GM18526 (cell line): ENCODE data around the gene ARV1.

Source experiments
- POLR2A ChIP-seq: IDR thresholded peaks from 3 replicates; pipeline ENCODE4 v1.6.1; 2011; ENCODE audit not compliant: insufficient read length; ENCODE audit errors: extremely low read depth

ARV1 gene

DNA sequence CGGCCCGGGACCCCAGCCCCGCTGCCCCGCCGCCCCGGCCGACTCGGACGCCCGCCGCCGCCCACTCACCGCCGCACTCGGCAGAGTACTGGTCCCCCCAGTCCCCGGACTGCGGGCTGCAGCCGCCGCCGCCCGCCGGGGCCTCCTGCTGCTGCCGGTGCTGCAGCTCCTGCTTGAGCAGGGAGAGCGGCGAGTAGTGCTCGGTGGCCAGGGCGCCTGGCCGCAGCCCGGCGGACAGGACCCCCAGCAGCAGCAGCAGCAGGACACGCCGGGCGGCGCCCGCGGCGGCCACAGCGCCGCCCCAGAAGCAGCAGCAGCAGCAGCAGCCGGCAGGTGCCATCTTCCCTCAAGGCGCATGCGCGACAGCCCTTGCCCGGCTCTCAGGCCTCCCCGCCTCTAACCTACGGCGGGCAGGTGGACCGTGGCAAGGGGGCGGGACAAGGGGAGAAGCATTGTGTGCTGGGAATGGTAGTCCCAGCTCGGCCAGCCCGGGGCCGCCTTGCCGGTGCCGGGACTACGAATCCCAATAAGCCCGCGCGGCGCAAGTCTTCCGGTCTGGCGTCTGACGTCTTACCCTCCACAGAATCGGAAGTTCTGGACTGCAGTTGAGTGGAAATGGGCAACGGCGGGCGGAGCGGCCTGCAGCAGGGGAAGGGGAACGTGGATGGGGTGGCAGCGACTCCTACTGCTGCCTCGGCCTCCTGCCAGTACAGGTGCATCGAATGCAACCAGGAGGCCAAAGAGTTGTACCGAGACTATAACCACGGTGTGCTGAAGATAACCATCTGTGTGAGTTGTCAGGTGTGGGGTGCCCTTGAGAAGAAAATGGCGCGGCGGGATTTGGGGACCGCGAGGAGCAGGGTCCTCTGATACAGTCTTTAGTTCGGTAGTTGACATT lies at the start of gene ARV1, which contains the start of gene TTC13:
TSS of gene ARV1 (plus strand) at position 604 of the 898 bp plus-strand sequence. CDS start at position 616, 12 bp downstream.
TSS of gene TTC13 (minus strand) at position 371 of the 898 bp plus-strand sequence. CDS start at position 340, 31 bp downstream.
- peak; percentile 82 for TF ChIP-seq POLR2A

DNA sequence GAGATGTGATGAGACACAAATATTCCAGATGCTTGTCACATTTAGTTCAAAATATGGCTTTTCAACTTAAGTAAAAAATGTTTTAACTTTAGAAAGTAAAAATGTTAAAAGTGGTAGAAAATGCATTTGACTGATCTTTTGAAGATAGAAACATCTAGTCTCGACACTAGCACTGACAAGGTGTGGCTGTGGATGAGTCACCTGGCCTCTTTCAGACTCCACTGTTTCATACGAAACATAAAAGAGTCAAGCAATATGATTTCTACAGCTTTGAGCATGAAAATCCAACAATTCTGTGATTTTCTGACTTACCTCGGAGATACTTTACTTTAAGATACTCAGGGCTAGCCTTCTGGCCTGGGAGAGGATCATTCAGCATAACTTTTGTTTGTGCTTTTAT lies 47.9 kb upstream of the ARV1 start:
- no peak for TF ChIP-seq POLR2A

DNA sequence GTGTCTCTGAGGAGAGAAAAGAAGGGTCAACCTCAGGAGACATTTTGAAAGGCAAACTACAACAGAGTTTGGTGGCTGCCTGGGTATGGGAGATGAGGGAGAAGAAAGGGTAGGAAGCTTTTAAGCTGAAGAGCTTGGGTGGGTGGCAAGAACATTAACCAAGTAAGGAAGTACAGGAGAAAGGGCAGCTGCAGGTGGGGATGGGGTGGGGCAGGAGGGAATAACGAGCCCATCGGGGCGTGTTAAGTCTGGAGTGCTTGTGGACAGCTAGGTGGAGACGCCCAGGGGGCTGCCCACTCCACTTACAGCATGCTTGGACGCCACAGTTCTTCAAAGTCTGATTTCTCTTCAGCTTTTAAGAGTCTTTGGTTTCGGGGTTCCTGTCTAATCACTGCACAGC lies 43.0 kb upstream of the ARV1 start:
- no peak for TF ChIP-seq POLR2A

DNA sequence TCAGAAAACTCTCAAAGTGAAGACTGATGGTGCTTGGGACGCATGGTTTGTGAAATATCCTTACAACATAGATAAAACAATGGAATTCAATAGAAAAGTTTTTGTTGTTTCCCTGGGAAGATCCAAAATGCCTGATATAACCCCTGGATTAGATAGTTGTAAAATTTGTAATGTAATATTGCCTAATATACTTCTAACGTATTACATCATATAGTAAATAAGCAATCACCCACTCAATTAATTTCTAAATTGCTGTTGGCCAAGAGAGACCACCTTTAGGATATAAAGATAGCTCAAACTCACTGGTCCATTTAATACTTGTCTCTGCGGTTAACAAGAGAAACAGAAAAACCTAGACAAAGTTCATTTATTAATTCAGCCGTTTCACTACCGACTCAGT lies 42.4 kb upstream of the ARV1 start:
- TF ChIP-seq POLR2A, result no peak

DNA sequence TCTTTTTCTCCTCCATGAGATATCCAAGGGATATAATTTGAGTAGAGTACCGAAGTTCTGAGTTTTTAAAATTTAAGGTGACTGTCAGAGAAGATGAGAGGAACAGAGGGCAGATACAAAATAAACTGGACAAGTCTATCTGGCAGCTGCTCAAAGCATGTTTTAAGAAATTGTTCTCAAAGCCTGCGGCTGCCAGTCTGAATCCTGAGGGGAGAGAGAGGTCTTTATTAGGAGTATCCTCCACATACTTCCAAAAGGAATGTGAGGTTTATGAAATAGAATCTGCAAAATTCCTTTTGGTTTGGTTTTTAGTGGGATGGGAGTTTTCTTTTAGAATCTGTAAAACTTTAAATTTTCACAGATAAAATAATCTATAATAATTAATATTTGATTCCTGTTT lies 41.5 kb upstream of the ARV1 start:
- TF ChIP-seq POLR2A, result no peak

DNA sequence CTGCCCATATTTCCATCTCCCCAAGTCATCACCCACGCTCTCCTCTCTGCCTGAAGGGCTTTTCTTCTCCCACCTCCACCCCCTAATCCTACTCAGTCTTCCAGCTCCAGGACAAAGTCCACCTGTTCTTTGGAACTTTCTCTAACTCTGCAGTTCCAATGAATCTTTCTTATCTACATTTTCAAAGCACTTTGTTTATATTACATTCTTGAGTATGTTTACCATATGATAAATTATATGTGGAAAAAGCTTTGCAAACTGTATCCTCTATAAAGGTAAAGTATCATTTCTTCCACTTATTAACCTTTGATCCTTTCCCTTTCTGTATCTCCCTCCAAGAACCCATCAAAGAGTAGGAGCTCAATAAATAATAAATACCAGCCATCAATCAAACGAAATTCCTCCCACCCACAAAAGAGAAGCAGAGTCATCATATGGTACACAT lies 39.9 kb upstream of the ARV1 start:
- TF ChIP-seq POLR2A, result no peak

DNA sequence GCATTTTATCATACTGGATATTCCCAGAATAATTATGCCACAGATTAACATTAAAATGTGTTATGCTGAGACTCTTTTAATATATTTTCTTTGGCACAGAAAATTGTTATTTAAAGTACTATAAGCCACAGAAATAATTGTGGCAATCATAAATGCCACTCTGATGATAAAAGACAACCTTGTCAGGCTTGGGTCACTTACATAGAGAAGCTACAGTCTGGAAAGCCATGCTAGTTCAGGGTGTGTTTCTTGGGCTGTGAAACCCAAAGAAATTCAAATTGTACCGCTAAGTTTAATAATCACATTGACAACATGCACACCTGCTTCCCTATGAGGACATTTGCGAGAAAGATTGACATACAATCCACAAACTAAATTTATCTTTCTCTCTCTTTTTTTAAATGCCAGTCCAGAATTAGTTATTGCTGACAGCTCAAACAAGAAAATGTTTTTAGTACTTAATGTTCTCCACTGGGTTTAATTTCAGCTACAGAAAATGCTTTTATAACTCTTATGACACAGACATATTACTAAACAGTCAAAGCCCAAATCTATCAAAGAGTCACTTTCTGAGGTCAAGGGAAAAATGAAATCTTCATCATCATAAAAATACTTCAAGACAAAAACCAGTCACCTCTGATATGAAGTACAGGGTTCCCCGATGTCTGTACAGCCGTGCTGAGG lies 38.9 kb upstream of the ARV1 start:
- TF ChIP-seq POLR2A, result no peak

DNA sequence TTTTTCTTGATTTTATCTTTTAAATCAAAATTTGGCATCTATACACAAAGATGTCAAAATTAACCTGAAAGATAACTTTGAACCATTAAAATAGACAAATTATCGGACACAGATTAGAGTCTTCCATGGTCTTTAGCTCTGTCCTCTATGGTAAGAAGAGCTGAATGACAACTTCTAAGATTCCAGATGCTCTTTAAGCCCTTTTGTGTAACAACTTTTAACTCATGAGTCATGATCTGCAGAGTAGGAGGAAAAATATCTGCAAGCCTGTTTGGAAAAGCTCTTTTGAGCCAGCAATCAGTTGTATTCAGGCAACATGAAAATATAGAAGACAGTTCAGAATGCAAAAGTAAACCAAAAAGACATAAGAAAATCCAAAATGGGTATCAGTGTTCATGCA lies 38.0 kb upstream of the ARV1 start:
- no peak for TF ChIP-seq POLR2A

DNA sequence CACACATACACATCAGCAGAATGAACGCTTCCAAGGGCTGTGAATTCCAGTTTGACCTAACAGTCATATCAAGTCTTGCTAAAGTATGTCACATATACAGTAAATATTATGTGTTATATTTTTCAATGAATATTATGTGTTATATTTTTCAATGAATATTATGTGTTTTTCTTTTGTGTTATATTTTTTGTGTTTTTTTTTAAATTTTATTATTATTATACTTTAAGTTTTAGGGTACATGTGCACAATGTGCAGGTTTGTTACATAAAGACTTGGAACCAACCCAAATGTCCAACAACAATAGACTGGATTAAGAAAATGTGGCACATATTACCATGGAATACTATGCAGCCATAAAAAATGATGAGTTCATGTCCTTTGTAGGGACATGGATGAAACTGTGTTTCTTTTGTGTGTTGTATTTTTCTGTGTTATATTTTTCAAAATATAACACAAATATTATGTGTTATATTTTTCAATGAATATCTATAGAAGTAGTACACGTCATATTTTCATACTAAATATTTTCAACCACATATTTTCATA lies 35.8 kb upstream of the ARV1 start:
- no peak for TF ChIP-seq POLR2A

DNA sequence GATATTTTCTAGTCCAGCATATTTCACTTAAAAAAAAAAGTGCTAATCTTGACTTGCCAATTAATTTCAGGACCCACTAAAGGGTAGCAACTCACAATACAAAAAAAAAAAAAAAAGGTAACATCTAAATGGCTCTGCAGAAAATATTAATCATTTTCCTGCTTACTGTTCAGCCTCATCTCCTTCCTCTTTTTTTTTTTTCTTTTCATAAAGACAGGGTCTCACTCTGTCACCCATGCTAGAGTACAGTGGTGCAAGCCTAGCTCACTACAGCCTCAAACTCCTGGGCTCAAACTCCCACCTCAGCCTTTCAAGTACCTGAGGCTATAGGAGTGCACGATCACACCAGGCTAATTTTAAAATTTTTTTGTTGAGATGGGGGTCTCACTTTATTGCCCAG lies 30.6 kb upstream of the ARV1 start:
- no peak for TF ChIP-seq POLR2A

DNA sequence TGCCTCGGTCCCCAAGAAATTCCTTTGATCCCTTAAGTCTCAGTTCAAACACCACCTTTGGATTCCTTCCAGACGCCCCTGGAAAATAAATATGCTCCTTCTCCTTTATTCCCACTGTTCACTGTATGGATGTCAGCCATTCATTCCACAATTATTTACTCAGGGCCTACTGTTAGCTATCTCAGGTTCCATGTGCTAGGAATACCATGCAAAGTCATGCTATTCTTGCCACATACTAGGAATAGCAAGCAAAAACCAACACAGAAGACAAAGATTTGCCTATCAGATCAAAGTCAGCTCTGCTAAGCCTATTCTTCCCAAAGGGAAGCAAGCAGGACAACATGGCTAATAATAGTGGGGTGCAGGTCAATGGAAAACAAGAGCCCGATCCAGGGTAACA lies 30.0 kb upstream of the ARV1 start:
- TF ChIP-seq POLR2A, result no peak

DNA sequence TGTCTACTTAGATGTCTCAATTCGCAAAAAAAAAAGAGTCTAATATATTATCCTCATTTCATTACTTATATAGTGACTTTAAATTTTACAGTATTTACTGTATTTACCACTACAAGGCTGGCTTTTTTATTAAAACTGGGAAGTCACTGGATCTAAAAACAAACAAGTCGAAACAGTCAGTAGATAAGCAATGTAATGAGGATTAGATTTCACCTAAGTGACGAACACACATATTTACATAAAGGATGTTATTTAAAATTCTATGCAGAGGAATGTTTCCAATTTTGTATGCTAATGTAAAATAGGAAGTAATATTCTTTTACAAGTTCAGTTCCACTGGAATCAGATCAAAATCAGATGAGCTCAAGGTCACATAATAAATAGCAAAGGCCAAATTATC lies 28.5 kb upstream of the ARV1 start:
- TF ChIP-seq POLR2A, result no peak

DNA sequence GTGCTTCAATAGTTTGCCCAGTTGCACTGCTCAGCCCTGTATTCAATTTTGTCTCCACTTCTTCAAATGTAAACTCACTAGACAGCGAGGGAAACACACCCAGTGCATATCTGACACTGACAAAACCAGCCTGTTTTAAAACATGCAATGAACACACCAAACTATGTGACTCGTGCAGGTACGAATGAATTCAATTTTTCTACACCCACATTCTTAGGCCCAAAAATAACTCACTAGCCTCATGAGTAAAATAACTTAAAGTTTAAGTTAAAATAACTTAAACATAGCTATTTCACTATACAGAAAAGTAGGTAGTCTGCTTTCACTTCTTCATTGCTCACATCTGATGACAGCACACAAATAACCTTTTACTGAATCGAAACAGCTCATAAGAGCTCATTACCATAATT lies 21.3 kb upstream of the ARV1 start:
- TF ChIP-seq POLR2A, result no peak

DNA sequence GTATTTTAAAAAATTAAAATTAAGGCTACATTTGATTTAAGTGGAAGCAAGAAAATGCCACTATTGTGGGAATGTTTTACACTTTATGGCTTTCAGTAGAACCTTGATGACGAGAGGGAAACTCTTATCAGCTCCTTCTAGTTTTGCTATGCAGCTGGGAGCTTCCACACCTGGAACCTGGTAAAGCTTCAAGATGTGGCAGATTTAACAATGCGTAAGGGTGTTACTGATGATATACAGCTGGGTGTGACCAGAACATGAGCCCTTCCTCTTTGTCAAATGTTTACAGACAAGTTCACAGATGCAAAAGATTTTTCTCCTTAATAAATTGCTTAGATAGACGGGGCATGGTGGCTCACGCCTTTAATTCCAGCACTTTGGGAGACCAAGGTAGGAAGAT lies 20.5 kb upstream of the ARV1 start:
- no peak for TF ChIP-seq POLR2A

DNA sequence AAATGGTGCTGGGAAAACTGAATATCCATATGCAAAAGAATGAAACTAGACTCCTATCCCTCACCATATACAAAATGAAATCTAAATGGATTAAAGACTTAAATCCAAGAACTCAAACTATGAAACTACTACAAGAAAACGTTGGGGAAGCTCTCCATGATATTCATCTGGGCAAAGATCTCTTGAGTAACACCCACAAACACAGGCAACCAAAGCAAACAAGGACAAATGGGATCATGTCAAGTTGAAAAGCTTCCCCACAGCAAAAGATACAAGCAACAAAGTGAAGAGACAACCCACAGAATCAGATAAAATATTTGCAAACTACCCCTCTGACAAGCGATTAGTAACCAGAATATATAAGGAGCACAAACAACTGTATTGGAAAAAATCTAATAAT lies 14.0 kb upstream of the ARV1 start:
- TF ChIP-seq POLR2A, result no peak

DNA sequence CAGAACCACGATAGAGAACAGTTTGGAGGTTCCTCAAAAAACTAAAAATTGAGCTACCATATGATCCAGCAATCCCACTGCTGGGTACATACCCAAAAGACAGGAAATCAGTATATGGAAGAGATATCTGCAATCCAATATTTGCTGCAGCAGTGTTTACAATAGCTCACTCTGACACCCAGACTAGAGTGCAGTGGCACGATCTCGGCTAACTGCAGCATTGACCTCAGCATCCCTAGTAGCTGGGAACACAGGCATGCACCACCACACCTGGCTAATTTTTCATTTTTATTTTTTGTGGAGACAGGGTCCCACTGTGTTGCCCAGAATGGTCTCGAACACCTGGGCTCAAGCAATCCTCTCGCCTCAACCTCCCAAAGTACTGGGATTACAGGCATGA lies 13.4 kb upstream of the ARV1 start:
- TF ChIP-seq POLR2A, result no peak

DNA sequence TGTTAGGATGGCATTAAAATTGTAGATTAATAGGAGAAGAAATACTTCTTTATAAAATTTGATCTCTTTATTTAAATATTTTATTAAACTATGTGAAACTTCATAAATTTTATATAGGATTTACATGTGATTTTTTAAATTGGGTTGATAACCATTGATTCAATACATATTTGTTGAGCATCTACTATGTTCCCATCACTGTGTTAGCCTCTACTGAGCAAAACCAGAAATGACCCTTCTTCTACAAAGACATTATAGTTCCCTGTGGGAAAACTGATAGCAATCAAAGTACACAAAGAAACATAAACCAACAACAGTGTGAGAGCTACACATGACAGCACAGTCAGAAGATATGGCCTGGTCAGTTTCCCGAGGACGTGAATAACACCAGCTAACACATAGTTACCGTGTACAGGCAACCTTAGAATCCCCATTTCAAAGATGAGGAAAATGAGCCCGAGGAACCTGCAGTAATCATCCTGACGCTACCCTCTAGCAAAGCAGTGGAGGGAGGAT lies 12.5 kb upstream of the ARV1 start:
- TF ChIP-seq POLR2A, result no peak
